Measurements from ENCODE around the gene CIDEA. TPM values are rescaled to one million over a fixed set of nuclear protein-coding genes. Genes with fewer than 3 reads are reported as not detected.

The CIDEA gene
- total RNA-seq, 2 donors from 2014 or later = not detected

- H3K27ac Mint-ChIP-seq = no peak overlapping the region
- Histone ChIP-seq H3K4me3 (ENCODE audit: low read length) (no peak overlapping the region), H3K36me3 (ENCODE audit: control insufficient read depth, insufficient read depth, low read length) (no peaks in the 10 kb centered on the region), H3K27me3 (ENCODE audit: control insufficient read depth, insufficient read depth, low read length, poor library complexity, severe bottlenecking) (peaks cover 6% of the 10 kb centered on the region), H3K4me1 (ENCODE audit: control insufficient read depth, insufficient read depth, low read length) (no peaks in the 10 kb centered on the region), H3K9me3 (ENCODE audit: control insufficient read depth, low read length) (no peaks in the 10 kb centered on the region), H3K9ac (ENCODE audit: extremely low read depth, low read length, poor library complexity, severe bottlenecking) (no peak overlapping the region), H3K27ac (ENCODE audit: low read depth, low read length) (no peak overlapping the region)
- no peak for TF ChIP-seq CTCF (conservative IDR thresholded peaks at IDR 0.05)
- peaks cover 2% of the 10 kb centered on the region for H3K9me3 Mint-ChIP-seq
- no peak overlapping the region for H3K4me3 Mint-ChIP-seq
- H3K4me1 Mint-ChIP-seq = no peaks in the 10 kb centered on the region
- H3K36me3 Mint-ChIP-seq (ENCODE audit: low read depth) = no peaks in the 10 kb centered on the region
- H3K27me3 Mint-ChIP-seq (ENCODE audit: insufficient read depth) = peaks cover 7% of the 10 kb centered on the region
- 89 to 94% methylated on average over 3 of the region's 3 CpGs for WGBS, 2 experiments (ENCODE audit: insufficient coverage in 1 of 2, insufficient read length in 1 of 2)
- DNase-seq = no peak
Measured at GRCh38 chr18:12296087-12296403, 41.9 kb downstream of the CIDEA start.

DNA sequence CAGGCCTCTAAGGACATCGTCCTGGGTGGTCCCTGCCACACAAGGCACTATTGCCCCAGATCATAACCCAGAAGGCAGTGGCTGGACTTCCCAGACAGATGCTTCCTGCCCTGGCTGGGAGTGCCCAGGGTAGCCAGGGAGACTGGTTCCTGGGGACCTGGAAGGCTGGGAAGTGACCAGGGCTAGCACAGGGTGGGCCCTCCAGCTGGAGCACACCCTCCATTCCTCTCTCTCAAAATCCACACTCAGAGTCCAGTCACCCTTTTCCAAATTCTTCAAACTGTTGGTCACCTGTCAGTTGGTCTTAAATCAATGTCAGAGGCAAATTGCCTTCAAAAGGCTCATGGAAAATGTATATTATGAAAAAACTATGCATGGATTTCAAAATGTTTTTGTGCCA, 42.3 kb downstream of the CIDEA start:
- no peak for DNase-seq
- no peaks in the 10 kb centered on the region for H3K4me1 Mint-ChIP-seq
- no peak overlapping the region for H3K27ac Mint-ChIP-seq
- Histone ChIP-seq H3K4me3 (ENCODE audit: low read length) (no peak overlapping the region), H3K36me3 (ENCODE audit: control insufficient read depth, insufficient read depth, low read length) (no peaks in the 10 kb centered on the region), H3K27ac (ENCODE audit: low read depth, low read length) (no peak overlapping the region), H3K9me3 (ENCODE audit: control insufficient read depth, low read length) (no peaks in the 10 kb centered on the region), H3K27me3 (ENCODE audit: control insufficient read depth, insufficient read depth, low read length, poor library complexity, severe bottlenecking) (peaks cover 6% of the 10 kb centered on the region), H3K4me1 (ENCODE audit: control insufficient read depth, insufficient read depth, low read length) (no peaks in the 10 kb centered on the region), H3K9ac (ENCODE audit: extremely low read depth, low read length, poor library complexity, severe bottlenecking) (no peak overlapping the region)
- 90% methylated on average over 1 of the region's 1 CpG; no CpG with 5 or more reads in 1 of the 2 experiments for WGBS, 2 experiments (ENCODE audit: insufficient coverage in 1 of 2, insufficient read length in 1 of 2)
- H3K4me3 Mint-ChIP-seq = no peak overlapping the region
- H3K36me3 Mint-ChIP-seq (ENCODE audit: low read depth) = no peaks in the 10 kb centered on the region
- H3K9me3 Mint-ChIP-seq = peaks cover 2% of the 10 kb centered on the region
- peaks cover 7% of the 10 kb centered on the region for H3K27me3 Mint-ChIP-seq (ENCODE audit: insufficient read depth)
- no peak for TF ChIP-seq CTCF (conservative IDR thresholded peaks at IDR 0.05)

GRCh38 chr18:12299862-12300261, 45.7 kb downstream of the CIDEA start:
- H3K4me1 Mint-ChIP-seq = no peaks in the 10 kb centered on the region
- Histone ChIP-seq H3K36me3 (ENCODE audit: control insufficient read depth, insufficient read depth, low read length) (no peaks in the 10 kb centered on the region), H3K27me3 (ENCODE audit: control insufficient read depth, insufficient read depth, low read length, poor library complexity, severe bottlenecking) (peaks cover 10% of the 10 kb centered on the region), H3K27ac (ENCODE audit: low read depth, low read length) (no peak overlapping the region), H3K4me1 (ENCODE audit: control insufficient read depth, insufficient read depth, low read length) (no peaks in the 10 kb centered on the region), H3K4me3 (ENCODE audit: low read length) (no peak overlapping the region), H3K9ac (ENCODE audit: extremely low read depth, low read length, poor library complexity, severe bottlenecking) (no peak overlapping the region), H3K9me3 (ENCODE audit: control insufficient read depth, low read length) (no peaks in the 10 kb centered on the region)
- H3K27ac Mint-ChIP-seq = no peak overlapping the region
- no peak overlapping the region for H3K4me3 Mint-ChIP-seq
- WGBS, 2 experiments (ENCODE audit: insufficient coverage in 1 of 2, insufficient read length in 1 of 2) = 100% methylated on average over 2 of the region's 2 CpGs
- H3K27me3 Mint-ChIP-seq (ENCODE audit: insufficient read depth) = peaks cover 14% of the 10 kb centered on the region
- no peak for TF ChIP-seq CTCF (conservative IDR thresholded peaks at IDR 0.05)
- H3K9me3 Mint-ChIP-seq = peaks cover 2% of the 10 kb centered on the region
- H3K36me3 Mint-ChIP-seq (ENCODE audit: low read depth) = no peaks in the 10 kb centered on the region
- DNase-seq = no peak

Measured in endodermal cell (in vitro differentiated cells).